GM18858 (cell line): ENCODE results near the gene GINS2.

Experiments
- ATAC-seq: cut with Tn5 transposase; IDR thresholded peaks from one replicate; pipeline ENCODE4 v1.9.1; 2021; ENCODE audit not compliant: unreplicated experiment

GINS2 gene

GRCh38 chr16:85668676-85669424 lies 19.9 kb downstream of the GINS2 start:
- ATAC-seq = no peak

DNA sequence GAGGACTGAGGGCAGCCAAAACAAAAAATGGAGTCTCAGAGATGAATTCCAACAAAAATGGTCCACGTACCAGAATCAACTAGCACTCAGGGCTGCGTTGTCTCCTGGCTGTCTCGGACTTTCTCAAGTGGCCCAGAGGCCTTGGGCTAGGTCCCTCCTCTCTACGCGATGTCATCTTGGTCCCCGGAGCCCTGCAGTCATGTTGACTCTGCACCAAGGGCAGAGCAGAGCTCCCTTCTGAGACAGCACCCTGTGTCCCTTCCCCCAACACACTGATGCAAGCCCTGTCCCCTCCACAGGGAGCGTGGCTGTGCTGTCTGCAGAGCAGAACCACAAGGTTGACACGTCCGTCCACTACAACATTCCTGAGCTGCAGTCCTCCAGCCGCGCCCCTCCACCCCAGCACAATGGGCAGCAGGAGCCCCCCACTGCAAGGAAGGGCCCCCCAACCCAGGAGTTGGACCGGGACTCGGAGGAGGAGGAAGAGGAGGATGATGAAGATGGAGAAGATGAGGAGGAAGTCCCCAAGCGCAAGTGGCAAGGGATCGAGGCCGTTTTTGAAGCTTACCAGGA lies 20.8 kb downstream of the GINS2 start:
- no peak for ATAC-seq

GRCh38 chr16:85667261-85667660 lies 21.5 kb downstream of the GINS2 start:
- ATAC-seq = no peak

GRCh38 chr16:85665929-85666328 lies 22.8 kb downstream of the GINS2 start:
- ATAC-seq = no peak

DNA sequence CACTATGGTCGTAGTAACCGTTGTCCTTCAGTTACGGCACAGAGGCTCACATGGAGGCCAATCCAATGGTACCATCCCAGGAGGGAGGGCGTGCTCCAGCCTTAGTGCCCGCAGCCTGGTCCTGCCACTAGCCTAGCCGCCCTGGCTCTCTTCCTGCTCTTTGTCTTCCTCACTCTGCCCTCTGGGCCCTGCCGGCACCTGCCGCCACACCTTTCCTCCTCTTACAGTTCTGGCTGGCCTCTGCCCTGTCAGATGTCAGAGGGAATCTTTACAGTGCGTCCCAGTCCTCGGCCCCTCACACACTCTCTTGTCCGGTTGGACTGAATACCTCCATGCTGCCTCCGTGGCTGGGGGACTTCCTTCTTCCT lies 23.4 kb downstream of the GINS2 start:
- ATAC-seq = no peak

GRCh38 chr16:85664580-85665372 lies 24.0 kb downstream of the GINS2 start:
- no peak for ATAC-seq

DNA sequence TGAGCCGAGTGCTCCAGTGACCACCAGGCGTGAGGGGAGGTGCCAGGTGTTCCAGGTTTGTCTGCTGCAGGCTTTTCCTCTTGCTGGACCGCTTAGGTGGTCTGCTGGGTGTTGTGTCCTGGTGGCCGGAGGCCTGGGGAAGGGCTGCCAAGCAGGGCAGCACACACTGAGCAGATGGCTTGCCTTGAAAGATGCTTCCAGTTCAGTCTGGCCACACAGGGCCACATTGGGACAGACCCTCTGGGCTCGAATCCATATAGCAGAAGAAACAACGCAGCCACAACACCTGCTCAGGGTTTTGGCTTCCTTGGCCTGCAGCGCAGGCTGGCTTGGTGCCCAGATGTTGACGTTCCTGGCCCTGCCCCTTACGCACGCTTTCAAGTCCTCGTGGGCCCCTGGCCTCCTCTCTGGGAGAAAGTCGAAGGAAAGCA lies 24.8 kb downstream of the GINS2 start:
- no peak for ATAC-seq

- ATAC-seq = no peak
Measured at GRCh38 chr16:85662976-85663830, 25.6 kb downstream of the GINS2 start.

- ATAC-seq = no peak
Measured at GRCh38 chr16:85662482-85662812, 26.3 kb downstream of the GINS2 start.

DNA sequence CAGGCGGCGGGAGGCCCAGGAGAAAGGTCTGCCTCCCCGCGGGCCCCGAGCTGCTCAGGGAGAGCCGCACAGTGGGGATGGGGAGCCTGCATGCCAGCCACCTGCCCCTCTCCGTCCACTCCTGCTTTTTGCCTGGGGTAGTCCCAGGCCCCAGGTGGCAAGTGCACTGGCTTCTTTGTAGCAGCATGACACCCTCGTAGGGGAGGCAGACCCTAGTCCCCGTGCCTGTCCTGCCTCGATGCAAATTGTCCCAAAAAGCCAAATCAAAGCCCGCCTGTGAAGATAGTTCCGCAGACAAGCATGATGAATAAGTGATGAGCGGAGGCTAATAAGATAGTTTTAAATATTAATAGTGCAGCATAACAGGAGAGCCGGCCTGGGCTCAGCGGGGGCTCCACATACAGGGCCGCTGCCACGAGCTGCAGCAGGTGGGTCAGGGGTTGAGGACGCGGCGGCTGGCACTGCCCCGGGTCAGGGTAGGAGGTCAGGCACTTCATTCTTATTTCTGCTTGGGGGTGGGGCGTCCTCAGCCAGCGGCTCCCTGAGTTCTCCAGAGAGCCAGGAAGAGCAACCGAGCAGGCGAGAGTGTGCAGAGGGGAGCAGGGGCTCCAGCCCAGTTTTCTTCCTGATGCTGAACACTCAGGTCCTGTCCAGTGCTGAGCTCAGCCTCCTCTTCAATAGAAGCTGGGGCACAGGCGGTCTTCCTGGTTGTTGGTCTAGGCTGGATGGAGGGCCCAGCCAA lies 26.8 kb downstream of the GINS2 start:
- ATAC-seq = no peak

DNA sequence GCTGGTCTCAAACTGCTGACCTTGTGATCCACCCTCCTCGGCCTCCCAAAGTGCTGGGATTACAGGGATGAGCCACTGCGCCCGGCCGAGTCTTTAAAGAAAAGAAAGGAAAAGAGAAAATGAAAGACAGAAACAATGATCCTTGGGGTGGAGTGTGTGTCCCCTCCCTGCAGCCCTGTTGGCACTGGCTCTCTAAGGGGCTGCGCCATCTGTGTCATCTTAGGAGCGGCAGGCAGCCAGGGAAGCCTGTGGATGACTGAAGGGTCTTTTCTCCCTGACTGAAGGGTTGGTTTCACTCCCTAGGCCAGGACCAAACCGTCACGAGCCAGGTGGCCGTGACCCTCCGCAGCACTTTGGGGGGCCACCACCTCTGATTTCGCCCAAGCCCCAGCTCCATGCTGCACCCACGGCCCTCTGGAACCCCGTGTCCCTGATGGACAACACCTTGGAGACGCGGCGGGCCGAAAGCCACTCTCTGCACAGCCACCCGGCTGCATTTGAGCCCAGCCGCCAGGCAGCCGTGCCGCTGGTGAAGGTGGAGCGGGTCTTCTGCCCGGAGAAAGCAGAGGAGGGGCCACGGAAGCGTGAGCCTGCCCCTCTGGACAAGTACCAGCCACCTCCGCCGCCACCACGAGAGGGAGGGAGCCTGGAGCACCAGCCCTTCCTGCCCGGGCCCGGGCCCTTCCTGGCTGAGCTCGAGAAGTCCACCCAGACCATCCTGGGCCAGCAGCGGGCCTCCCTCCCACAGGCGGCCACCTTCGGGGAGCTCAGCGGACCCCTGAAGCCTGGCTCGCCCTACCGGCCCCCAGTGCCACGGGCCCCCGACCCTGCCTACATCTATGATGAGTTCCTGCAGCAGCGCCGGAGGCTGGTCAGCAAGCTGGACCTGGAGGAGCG lies 27.7 kb downstream of the GINS2 start:
- ATAC-seq = no peak

GRCh38 chr16:85659805-85660511 lies 28.8 kb downstream of the GINS2 start:
- no peak for ATAC-seq

- ATAC-seq = no peak
Measured at GRCh38 chr16:85659336-85659735, 29.4 kb downstream of the GINS2 start.

DNA sequence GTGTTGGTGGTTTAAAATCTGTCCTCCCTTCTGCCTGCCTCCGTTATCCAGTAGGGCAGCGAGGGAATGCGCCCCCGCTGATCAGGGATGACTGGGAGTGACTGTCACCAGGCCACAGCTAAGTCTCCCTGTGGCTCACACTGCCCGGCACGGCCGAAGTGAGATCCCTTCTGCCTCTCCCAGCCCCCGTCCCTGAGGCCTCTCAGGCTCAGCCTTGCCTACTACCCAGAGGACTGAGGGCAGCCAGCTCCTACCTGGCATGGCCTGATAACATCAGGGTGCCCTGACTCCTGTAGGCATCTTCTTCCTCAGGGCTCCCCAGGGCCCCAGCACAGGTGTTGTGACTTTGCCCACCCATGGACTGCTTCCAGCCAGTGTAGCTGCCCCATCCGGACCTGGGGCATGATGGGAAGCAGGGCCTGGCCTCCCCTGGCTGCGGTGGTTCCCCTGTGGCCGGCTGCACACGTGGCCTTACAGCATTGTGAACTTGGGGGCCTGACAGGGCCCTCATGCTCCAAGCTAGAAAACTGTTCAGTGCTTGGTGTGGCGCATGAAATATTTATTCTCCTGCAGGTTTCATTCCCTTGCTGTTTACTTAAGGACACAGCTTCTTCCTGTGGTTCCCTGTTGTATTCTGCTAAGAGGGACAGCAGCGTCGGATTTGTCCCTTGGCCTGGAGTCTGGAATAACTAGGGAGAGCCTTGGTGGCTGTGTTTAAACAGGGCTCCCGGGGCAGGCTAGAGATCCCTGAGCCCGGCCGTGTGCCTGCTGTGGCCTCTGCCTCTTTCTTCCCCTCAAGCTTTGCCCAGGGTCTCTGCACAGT lies 30.0 kb downstream of the GINS2 start:
- no peak for ATAC-seq

DNA sequence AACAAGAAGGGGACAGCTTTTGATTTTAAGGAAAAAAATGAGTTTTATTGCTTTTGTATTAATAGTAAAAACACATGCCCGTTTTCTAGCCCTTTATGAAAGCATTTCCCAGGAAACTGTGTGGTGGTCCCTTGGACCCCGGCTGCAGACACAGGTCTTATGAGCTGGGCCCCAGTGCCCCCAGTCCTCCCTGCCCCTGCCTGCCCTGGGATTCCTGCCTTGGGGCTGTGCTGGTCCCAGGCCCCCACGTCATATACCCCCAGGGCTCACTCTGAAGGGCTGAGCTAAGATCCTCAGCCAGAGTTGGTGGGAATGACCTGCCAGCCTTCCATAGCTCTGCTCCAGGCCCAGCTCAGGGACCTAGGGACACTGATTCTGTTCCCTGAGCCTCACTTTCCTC lies 30.8 kb downstream of the GINS2 start:
- ATAC-seq = no peak

DNA sequence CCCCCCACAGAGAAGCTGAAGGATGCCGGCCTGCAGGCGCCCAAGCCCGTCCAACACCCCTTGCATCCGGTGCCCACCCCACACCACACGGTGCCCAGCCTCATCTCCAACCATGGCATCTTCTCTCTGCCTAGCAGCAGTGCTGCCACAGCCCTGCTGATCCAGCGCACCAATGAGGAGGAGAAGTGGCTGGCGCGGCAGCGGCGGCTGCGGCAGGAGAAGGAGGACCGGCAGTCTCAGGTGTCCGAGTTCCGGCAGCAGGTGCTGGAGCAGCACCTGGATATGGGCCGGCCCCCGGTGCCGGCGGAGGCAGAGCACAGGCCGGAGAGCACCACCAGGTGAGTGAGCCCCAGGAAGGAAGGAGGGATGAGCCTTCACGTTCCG lies 31.5 kb downstream of the GINS2 start:
- no peak for ATAC-seq

DNA sequence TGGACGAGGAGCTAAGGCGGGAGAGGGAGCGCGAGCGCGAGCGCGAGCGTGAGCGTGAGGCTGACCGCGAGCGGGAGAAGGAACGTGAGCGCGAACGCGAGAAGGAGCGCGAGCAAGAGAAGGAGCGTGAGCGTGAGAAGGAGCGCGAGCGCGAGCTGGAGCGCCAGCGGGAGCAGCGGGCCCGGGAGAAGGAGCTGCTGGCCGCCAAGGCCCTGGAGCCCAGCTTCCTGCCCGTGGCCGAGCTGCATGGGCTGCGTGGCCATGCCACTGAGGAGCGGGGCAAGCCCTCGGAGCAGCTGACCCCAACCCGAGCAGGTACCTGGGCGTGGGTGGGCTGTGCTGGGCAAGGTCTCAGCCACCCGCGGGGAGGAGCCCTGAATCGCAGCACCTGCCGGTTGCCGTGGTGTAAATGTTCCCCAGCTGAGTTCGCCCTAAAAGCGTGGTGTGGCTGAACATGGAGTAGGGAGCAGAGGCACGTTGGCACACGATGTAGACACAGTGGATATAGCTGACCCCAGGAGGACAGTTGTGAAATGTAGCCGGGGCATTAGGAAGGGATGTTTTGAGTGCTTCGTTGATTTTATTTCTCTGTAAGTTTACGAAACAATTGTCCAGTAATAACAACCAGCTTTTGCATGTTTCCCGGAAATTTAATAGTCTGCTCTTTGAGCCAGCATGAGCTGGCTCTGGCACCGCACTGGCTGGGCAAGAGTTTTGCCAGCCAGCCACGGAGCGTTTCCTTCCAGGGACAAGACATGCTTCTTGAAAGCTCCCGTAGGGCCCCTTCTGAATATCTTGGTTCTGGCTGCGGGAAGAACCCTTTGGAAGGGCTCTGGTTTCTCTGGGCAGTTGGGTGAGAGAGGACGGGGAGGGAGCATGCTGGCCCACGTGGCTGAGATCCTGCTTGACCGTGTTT lies 32.1 kb downstream of the GINS2 start:
- no peak for ATAC-seq
